Stimulated activated naive CD4-positive, alpha-beta T cell treated with Interleukin-2 at 50 U/mL for 16 hours (primary cell): ENCODE results near the gene CA6.
"Not testable (repeated sequence)": the region's sequence is repeated elsewhere in the genome, so short reads cannot be mapped to it uniquely, and the experiment has no call there.

Source experiments
- DNase-seq: peaks from one replicate; lab custom pipeline; 2025; lab: John Stamatoyannopoulos, UW

The CA6 gene

GRCh38 chr1:8926707-8927694, 18.7 kb upstream of the CA6 start:
- no peak for DNase-seq

GRCh38 chr1:8930116-8930515, 15.6 kb upstream of the CA6 start:
- no peak for DNase-seq

GRCh38 chr1:8937051-8937450, 8.6 kb upstream of the CA6 start:
- DNase-seq: not testable (repeated sequence)

GRCh38 chr1:8937701-8938100, 8.0 kb upstream of the CA6 start:
- no peak for DNase-seq

- no peak for DNase-seq
Measured at GRCh38 chr1:8938232-8938999, 7.3 kb upstream of the CA6 start.

- DNase-seq: no peak
Measured at GRCh38 chr1:8939000-8939265, 6.7 kb upstream of the CA6 start.

- no peak for DNase-seq
Measured at GRCh38 chr1:8939362-8939995, 6.2 kb upstream of the CA6 start.

DNA sequence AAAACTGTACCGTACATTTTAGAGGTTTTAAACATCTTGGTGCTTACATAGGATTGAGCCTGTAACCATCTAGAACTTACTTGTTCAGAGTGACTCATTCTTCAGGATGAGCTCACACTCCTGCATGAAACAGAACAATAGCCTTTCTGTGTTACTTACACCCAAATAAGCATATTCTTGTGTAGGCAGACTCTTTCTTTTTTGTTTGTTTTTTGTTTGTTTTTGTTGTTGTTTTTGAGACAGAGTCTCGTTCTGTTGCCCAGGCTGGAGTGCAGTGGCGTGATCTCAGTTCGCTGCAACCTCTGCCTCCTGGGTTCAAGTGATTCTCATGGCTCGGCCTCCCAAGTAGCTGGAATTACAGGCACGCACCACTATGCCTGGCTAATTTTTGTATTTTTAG, 3.8 kb upstream of the CA6 start:
- no peak for DNase-seq

GRCh38 chr1:8943498-8944405, 1.9 kb upstream of the CA6 start:
- DNase-seq: no peak

- peak; percentile 13 for DNase-seq
Measured at GRCh38 chr1:8947127-8947691, 1.5 kb downstream of the CA6 start.

GRCh38 chr1:8950309-8950708, 4.6 kb downstream of the CA6 start:
- DNase-seq: no peak

GRCh38 chr1:8951231-8951630, 5.6 kb downstream of the CA6 start:
- no peak for DNase-seq

DNA sequence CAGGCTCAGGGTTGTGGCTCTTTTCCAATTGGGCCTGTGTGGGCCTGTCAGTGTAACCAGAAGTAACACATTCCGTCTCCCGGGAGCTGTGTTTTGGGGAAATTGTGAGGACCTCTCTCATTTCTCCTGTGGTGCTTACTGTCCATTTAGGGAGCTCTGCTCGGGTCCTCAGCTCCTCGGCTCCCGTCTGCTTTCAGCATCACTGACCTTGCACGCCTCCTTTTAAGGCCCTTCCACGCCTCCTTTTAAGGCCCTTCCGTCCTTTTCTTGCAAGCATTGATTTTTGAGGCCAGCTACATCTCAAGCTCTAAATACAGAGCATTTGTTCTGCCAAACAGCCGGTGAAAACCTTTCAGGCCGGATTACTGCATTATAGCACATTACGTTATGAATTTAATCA, 9.7 kb downstream of the CA6 start:
- no peak for DNase-seq

GRCh38 chr1:8956461-8957349, 11.0 kb downstream of the CA6 start:
- no peak for DNase-seq

DNA sequence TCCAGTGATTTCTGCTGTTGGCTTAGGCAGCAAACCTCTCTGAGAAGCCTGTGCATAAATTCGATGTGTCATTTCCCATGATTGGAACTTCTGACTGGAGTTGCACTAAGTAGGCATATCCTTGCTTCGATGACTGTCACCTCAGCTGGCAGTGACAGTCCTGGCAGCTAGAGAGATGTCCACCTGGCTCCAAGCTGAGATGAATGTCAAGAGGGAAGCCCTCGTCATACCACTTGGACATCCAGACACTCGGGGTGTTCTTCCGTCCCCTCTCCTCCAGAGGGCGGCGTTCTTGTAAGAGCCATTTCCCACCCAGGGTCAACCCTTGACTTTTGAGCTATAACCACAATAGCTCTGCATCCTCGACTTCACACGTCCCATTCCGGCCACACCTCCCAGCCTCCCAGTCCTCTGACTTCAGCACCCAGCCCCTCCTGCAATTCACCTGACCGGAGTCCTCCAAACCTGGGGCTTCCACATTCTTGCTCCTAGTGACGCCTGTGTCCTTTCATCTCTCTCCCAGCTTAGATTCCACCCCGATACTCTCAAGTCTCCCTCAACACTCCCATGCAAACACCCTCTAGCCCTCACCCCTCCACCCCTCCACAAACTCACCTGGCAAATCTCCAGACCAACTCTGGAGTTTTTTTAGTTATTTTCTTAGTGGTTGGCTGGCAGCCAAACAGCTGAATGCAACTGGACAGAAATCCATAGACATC, 17.3 kb downstream of the CA6 start:
- no peak for DNase-seq

DNA sequence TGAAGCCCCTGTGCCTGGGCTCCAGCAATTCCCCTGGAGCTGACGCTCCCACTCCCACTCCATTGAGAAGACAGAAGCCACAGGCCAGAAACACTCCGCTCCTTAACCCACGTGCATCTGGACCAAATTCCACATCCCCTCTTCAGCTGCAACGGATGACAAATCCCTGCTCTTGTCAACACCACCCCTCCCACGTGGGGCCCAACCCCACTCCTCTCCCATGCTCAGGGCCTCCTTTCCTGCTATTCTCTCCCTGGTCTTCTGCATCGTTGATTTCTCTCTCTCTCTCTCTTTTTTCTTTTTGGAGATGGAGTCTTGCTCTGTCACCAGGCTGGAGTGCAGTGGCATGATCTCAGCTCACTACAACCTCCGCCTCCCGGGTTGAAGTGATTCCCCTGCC, 18.3 kb downstream of the CA6 start:
- DNase-seq: no peak

GRCh38 chr1:8965121-8965820, 19.6 kb downstream of the CA6 start:
- no peak for DNase-seq

DNA sequence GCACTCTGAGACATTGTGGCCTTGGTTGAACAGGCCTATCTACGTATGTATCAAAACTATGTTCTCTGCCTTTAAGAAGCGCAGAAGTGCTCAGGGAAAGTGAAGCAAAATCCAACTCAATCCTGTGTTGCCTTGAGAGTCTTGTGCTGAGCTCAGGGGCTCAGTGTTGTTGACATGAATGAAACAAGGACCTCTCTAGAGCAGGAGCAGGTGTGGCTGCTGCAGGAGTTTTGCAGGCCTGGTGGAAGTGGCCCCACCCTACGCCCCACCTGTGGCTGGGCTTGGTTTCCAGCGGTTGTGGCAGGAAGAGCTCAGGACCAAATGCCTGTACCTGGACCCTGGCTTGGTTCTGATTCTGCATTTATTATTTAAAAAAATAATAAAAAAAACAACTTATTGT, 20.9 kb downstream of the CA6 start:
- no peak for DNase-seq

DNA sequence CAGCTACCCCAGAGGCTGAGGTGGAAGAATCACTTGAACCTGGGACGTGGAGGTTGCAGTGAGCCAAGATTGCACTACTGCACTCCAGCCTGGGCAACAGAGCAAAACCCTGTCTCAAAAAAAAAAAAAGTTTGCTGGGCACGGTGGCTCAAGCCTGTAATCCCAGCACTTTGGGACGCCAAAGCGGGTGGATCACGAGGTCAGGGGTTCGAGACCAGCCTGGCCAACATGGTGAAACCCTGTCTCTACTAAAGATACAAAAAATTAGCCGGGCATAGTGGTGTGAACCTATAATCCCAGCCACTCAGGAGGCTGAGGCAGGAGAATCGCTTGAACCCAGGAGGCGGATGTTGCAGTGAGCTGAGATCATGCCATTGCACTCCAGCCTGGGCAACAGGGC, 23.2 kb downstream of the CA6 start:
- DNase-seq: not testable (repeated sequence)
